ENCODE measurements around the gene CAPS. TPM values are rescaled to one million over a fixed set of nuclear protein-coding genes. Genes with fewer than 3 reads are reported as not detected.

CAPS gene
- polyA plus RNA-seq, 2 of the 4 experiments (the other 2 are of a cell fraction): 1.4 to 1.7 TPM

- ATAC-seq: no peak
- no peak overlapping the region for H3K4me2 ChIP-seq
- no peaks in the 10 kb centered on the region for H3K9me3 ChIP-seq
- FAIRE-seq: no peak
- H3K4me1 ChIP-seq: peaks cover 15% of the 10 kb centered on the region
- CTCF ChIA-PET: no interaction called here
- H3K4me3 ChIP-seq: no peak overlapping the region
- H3K27ac ChIP-seq: no peak overlapping the region
- no peak for TF ChIP-seq NFE2L2 (conservative IDR thresholded peaks at IDR 0.05; ENCODE audit: low read length)
- no peak for TF ChIP-seq KDM5A (IDR thresholded peaks at IDR 0.05)
- no peak for TF ChIP-seq RARB (CRISPR knock-in tag; IDR thresholded peaks at IDR 0.05)
- no peak for TF ChIP-seq BCL3 (IDR thresholded peaks at IDR 0.05)
- TF ChIP-seq HOXB13 (CRISPR knock-in tag; IDR thresholded peaks at IDR 0.05; ENCODE audit: low read depth): no peak
- TF ChIP-seq MAX (IDR thresholded peaks at IDR 0.05): no peak
- TF ChIP-seq HDAC2 (IDR thresholded peaks at IDR 0.05): no peak
- TF ChIP-seq GATA3 (IDR thresholded peaks at IDR 0.05; ENCODE audit: borderline replicate concordance): no peak
- TF ChIP-seq HMGXB4 (CRISPR knock-in tag; IDR thresholded peaks at IDR 0.05; ENCODE audit: borderline replicate concordance): no peak
- DNase-seq (ENCODE audit: low read depth in 1 of 2, low spot score in 1 of 2): no peak
- 85% methylated on average over 13 of the region's 14 CpGs for WGBS (ENCODE audit: missing lambda C conversion rate)
- POLR2A ChIA-PET: no interaction called here
Measured at GRCh38 chr19:5916181-5916708, 2.2 kb downstream of the CAPS start.

- ChIA-PET POLR2A (no interaction called here), CTCF (interaction anchor here (1.1 kb wide), 1 partner anchor 34 kb away, joined by 3 read pairs; no protein-coding TSS in a partner anchor)
- 95% methylated on average over 4 of the region's 36 CpGs for WGBS (ENCODE audit: missing lambda C conversion rate)
- FAIRE-seq (no peak), DNase-seq (ENCODE audit: low read depth in 1 of 2, low spot score in 1 of 2) (no peak), ATAC-seq (no peak)
- TF ChIP-seq KDM1A (IDR thresholded peaks at IDR 0.05; ENCODE audit: low read depth): no peak
- no peak for TF ChIP-seq HOXA7 (CRISPR knock-in tag; IDR thresholded peaks at IDR 0.05)
- TF ChIP-seq BCL3 (IDR thresholded peaks at IDR 0.05): no peak
- no peak for TF ChIP-seq JUNB (IDR thresholded peaks at IDR 0.05)
- TF ChIP-seq ATOH8 (CRISPR knock-in tag; IDR thresholded peaks at IDR 0.05; ENCODE audit: low read depth): no peak
- TF ChIP-seq HEYL (CRISPR knock-in tag; IDR thresholded peaks at IDR 0.05): no peak
- no peak for TF ChIP-seq POLR2A (IDR thresholded peaks at IDR 0.05; ENCODE audit: low read length)
- TF ChIP-seq CHD2 (IDR thresholded peaks at IDR 0.05; ENCODE audit: low read length, partially characterized antibody): no peak
- TF ChIP-seq ZSCAN20 (CRISPR knock-in tag; IDR thresholded peaks at IDR 0.05): no peak
- TF ChIP-seq EHF (CRISPR knock-in tag; IDR thresholded peaks at IDR 0.05): no peak
- no peak for TF ChIP-seq E2F6 (IDR thresholded peaks at IDR 0.05; ENCODE audit: borderline replicate concordance, low read depth)
- peaks cover 15% of the 10 kb centered on the region for H3K4me1 ChIP-seq
- H3K27ac ChIP-seq: no peak overlapping the region
- no peak overlapping the region for H3K4me3 ChIP-seq
- no peak overlapping the region for H3K4me2 ChIP-seq
- no peaks in the 10 kb centered on the region for H3K9me3 ChIP-seq
Measured at GRCh38 chr19:5917431-5918107, 3.5 kb downstream of the CAPS start.
